ENCODE measurements around the gene ENAH.

- TF ChIP-seq SIN3A (IDR thresholded peaks at IDR 0.05; ENCODE audit: borderline replicate concordance, insufficient read depth, low read length) (no peak), POLR2AphosphoS5 (IDR thresholded peaks at IDR 0.05; ENCODE audit: low read depth, low read length) (no peak), TAF1 (IDR thresholded peaks at IDR 0.05; ENCODE audit: borderline replicate concordance, insufficient read depth, low read length) (no peak), REST (IDR thresholded peaks at IDR 0.05; ENCODE audit: insufficient read depth in 1 of 2, low read depth in 2 of 2, low read length in 2 of 2) (no peak), FOXP2 (optimal IDR thresholded peaks at IDR 0.05; ENCODE audit: borderline replicate concordance, extremely low read depth, extremely low read length, insufficient read depth) (no peak)
These were observed 59.5 kb downstream of the ENAH start for GRCh38 chr1:225593414-225593813.
